Measurements from ENCODE around the gene EPB41. TPM values are rescaled to one million over a fixed set of nuclear protein-coding genes. Genes with fewer than 3 reads are reported as not detected.

EPB41 gene
- total and polyA plus RNA-seq, 2 experiments from 2014 or later: 0.89 to 1.5 TPM

- in situ Hi-C loops (cut with MboI): no loop called here
- Histone ChIP-seq H3F3A (ENCODE audit: insufficient read depth) (no peaks in the 10 kb centered on the region), H3K27ac (no peak overlapping the region), H4K20me1 (ENCODE audit: insufficient read depth) (no peaks in the 10 kb centered on the region), H3K4me1 (ENCODE audit: insufficient read depth) (peaks cover 7% of the 10 kb centered on the region; the same call in 1 of the 2 replicates), H3K4me3 (peak overlapping the region; percentile 53), H3K36me3 (ENCODE audit: low read depth) (no peaks in the 10 kb centered on the region), H3K27me3 (replicated peaks; ENCODE audit: insufficient read depth) (no peaks in the 10 kb centered on the region), H3K9me2 (ENCODE audit: insufficient read depth) (no peaks in the 10 kb centered on the region), H3K9me3 (ENCODE audit: low read depth) (no peaks in the 10 kb centered on the region), H3K79me2 (ENCODE audit: insufficient read depth) (no peaks in the 10 kb centered on the region), H3K4me2 (ENCODE audit: unreplicated experiment) (peak overlapping the region; percentile 58), H3K9ac (peak overlapping the region; percentile 52), H2AFZ (peak overlapping the region; percentile 62)
- TF ChIP-seq EZH2 (IDR thresholded peaks at IDR 0.05; ENCODE audit: insufficient read depth, poor library complexity, severe bottlenecking): no peak
- no peak for TF ChIP-seq EZH2phosphoT487 (IDR thresholded peaks at IDR 0.05; ENCODE audit: insufficient read depth, low read depth)
- 39 to 42% methylated on average over 9 of the region's 10 CpGs for WGBS, 2 experiments (ENCODE audit: low coverage in 1 of 2, low lambda C conversion rate in 2 of 2, missing lambda C conversion rate in 2 of 2)
- no peak for DNase-seq
Observed at GRCh38 chr1:29134695-29135028, 220.3 kb downstream of the EPB41 start.

GRCh38 chr1:29136391-29136915, 222.1 kb downstream of the EPB41 start:
- peak overlapping the region; percentile 49 for H3K4me2 ChIP-seq (ENCODE audit: unreplicated experiment)
- H3K4me3 ChIP-seq: no peak overlapping the region
- H3K27ac ChIP-seq: no peak overlapping the region
- no peak overlapping the region for H3K9ac ChIP-seq
- H3F3A ChIP-seq (ENCODE audit: insufficient read depth): no peaks in the 10 kb centered on the region
- TF ChIP-seq EZH2 (IDR thresholded peaks at IDR 0.05; ENCODE audit: insufficient read depth, poor library complexity, severe bottlenecking): no peak
- no peak for TF ChIP-seq EZH2phosphoT487 (IDR thresholded peaks at IDR 0.05; ENCODE audit: insufficient read depth, low read depth)
- in situ Hi-C loops (cut with MboI): no loop called here
- H3K36me3 ChIP-seq (ENCODE audit: low read depth): no peaks in the 10 kb centered on the region
- no peak overlapping the region for H2AFZ ChIP-seq
- no peaks in the 10 kb centered on the region for H3K79me2 ChIP-seq (ENCODE audit: insufficient read depth)
- WGBS, 2 experiments (ENCODE audit: low coverage in 1 of 2, low lambda C conversion rate in 2 of 2, missing lambda C conversion rate in 2 of 2): 7 to 11% methylated on average over 14 of the region's 14 CpGs
- H4K20me1 ChIP-seq (ENCODE audit: insufficient read depth): no peaks in the 10 kb centered on the region
- no peaks in the 10 kb centered on the region for H3K9me2 ChIP-seq (ENCODE audit: insufficient read depth)
- H3K9me3 ChIP-seq (ENCODE audit: low read depth): no peaks in the 10 kb centered on the region
- peaks cover 7% of the 10 kb centered on the region; the same call in 1 of the 2 replicates for H3K4me1 ChIP-seq (ENCODE audit: insufficient read depth)
- DNase-seq: peak; percentile 71
- no peaks in the 10 kb centered on the region for H3K27me3 ChIP-seq (replicated peaks; ENCODE audit: insufficient read depth)

GRCh38 chr1:29142714-29143113, 228.3 kb downstream of the EPB41 start:
- H3K79me2 ChIP-seq (ENCODE audit: insufficient read depth): peaks cover 11% of the 10 kb centered on the region; the same call in 1 of the 2 replicates
- no peak overlapping the region for H3K4me2 ChIP-seq (ENCODE audit: unreplicated experiment)
- TF ChIP-seq EZH2 (IDR thresholded peaks at IDR 0.05; ENCODE audit: insufficient read depth, poor library complexity, severe bottlenecking): no peak
- TF ChIP-seq EZH2phosphoT487 (IDR thresholded peaks at IDR 0.05; ENCODE audit: insufficient read depth, low read depth): no peak
- no peak overlapping the region for H2AFZ ChIP-seq
- H3K9me3 ChIP-seq (ENCODE audit: low read depth): no peaks in the 10 kb centered on the region
- no peak for DNase-seq
- no peak overlapping the region for H3K9ac ChIP-seq
- peaks cover 23% of the 10 kb centered on the region for H3K4me1 ChIP-seq (ENCODE audit: insufficient read depth)
- WGBS, 2 experiments (ENCODE audit: low coverage in 1 of 2, low lambda C conversion rate in 2 of 2, missing lambda C conversion rate in 2 of 2): 56 to 66% methylated on average over 2 of the region's 2 CpGs
- H3K4me3 ChIP-seq: no peak overlapping the region
- peaks cover 21% of the 10 kb centered on the region for H3F3A ChIP-seq (ENCODE audit: insufficient read depth)
- no peaks in the 10 kb centered on the region for H4K20me1 ChIP-seq (ENCODE audit: insufficient read depth)
- in situ Hi-C loops (cut with MboI): no loop called here
- H3K27me3 ChIP-seq (replicated peaks; ENCODE audit: insufficient read depth): no peaks in the 10 kb centered on the region
- H3K27ac ChIP-seq: no peak overlapping the region
- H3K36me3 ChIP-seq (ENCODE audit: low read depth): peaks cover 10% of the 10 kb centered on the region
- H3K9me2 ChIP-seq (ENCODE audit: insufficient read depth): no peaks in the 10 kb centered on the region

- Histone ChIP-seq H3K27me3 (replicated peaks; ENCODE audit: insufficient read depth) (no peaks in the 10 kb centered on the region), H3K4me3 (no peak overlapping the region), H3K9ac (no peak overlapping the region), H3K4me1 (ENCODE audit: insufficient read depth) (peaks cover 26% of the 10 kb centered on the region), H3K27ac (no peak overlapping the region), H3K79me2 (ENCODE audit: insufficient read depth) (peaks cover 17% of the 10 kb centered on the region; the same call in 1 of the 2 replicates), H3K9me2 (ENCODE audit: insufficient read depth) (no peaks in the 10 kb centered on the region), H3K36me3 (ENCODE audit: low read depth) (peaks cover 25% of the 10 kb centered on the region), H3K9me3 (ENCODE audit: low read depth) (no peaks in the 10 kb centered on the region), H4K20me1 (ENCODE audit: insufficient read depth) (no peaks in the 10 kb centered on the region), H3K4me2 (ENCODE audit: unreplicated experiment) (no peak overlapping the region), H3F3A (ENCODE audit: insufficient read depth) (peaks cover 35% of the 10 kb centered on the region), H2AFZ (no peak overlapping the region)
- 98 to 100% methylated on average over 2 of the region's 2 CpGs for WGBS, 2 experiments (ENCODE audit: low coverage in 1 of 2, low lambda C conversion rate in 2 of 2, missing lambda C conversion rate in 2 of 2)
- TF ChIP-seq EZH2 (IDR thresholded peaks at IDR 0.05; ENCODE audit: insufficient read depth, poor library complexity, severe bottlenecking) (no peak), EZH2phosphoT487 (IDR thresholded peaks at IDR 0.05; ENCODE audit: insufficient read depth, low read depth) (no peak)
- DNase-seq: no peak
- in situ Hi-C loops (cut with MboI): no loop called here
Observed at GRCh38 chr1:29144178-29144577, 229.8 kb downstream of the EPB41 start.

Measured in GM23248 (cell line).